GM10847 (cell line): ENCODE data around the gene LRRFIP2.

Source experiments
- POLR2A ChIP-seq: IDR thresholded peaks from 2 replicates; pipeline ENCODE4 v1.6.1; 2011; ENCODE audit not compliant: insufficient read length; ENCODE audit errors: extremely low read depth

The LRRFIP2 gene

DNA sequence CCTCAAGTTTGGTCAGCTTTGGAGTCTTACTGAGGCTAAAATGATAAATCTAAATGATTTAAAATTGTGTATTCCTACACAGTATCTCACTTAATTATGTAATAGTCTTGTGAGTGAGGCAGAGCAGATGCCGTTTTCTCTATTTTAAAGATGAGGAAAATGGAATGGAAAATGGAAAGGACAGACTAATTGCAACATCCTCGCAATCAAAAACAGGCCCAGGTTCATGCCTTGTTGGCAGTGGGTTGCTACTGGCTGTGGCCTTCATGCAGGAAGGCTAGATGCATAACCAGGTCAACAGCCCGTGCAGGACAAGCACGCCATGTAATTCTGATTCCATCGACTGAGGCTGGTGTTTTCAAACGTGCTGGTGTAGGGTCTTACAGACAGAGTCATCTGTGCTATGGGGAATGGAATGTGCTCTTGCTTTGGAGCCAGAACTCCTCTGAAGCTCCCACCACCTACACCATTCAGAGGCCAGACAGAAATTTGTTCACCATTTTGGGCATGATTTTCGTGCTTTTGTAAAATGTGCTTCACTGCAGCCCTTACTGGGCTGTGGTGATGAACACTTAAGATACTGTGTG, 143.2 kb downstream of the LRRFIP2 start:
- TF ChIP-seq POLR2A = no peak

DNA sequence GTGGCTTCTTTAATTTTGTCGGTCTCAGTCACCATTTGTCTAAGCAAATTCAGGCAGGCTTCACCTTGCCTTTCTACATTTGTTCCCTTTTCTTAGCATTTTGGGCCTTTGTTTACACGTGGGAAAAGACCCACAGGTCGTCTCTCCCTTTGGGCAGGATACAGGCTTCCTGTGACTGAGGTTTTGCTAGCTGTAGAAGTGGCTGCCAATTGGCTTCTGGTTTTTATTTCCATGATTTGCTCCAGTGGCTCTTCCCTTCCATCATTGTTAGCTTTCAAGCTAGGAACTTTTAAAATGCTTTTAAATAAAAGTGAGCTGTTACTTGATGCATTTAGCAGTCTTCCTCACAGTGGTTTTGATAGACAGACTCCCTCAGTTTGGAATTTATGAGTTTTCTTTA, 143.8 kb downstream of the LRRFIP2 start:
- no peak for TF ChIP-seq POLR2A

DNA sequence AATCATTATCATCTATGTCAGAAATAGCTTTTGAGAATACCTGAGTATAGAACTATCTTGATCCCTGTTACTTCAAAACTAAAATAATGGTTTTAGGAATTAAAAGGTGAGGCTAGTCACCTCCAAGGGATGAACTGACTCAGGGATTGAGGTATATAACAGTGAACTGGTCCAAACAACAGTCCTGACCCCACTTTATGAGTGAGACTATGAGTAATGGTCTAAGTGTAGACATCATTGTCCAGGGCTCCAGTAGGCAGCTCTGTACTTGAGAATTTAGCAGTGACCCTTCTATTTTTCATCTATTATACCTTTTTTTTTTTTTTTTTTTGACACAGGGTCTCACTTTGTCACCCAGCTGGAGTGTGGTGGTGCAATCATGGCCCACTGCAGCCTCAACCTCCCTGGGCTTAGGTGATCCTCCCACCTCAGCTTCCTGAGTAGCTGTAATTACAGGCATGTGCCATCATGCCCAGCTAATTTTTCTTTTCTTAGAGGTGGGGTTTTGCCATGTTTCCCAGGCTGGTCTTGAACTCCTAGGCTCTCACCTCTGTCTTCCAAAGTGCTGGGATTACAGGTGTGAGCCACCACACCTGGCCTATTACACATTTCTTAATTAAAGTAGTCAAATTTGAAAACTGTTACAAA, 144.7 kb downstream of the LRRFIP2 start:
- TF ChIP-seq POLR2A = no peak

DNA sequence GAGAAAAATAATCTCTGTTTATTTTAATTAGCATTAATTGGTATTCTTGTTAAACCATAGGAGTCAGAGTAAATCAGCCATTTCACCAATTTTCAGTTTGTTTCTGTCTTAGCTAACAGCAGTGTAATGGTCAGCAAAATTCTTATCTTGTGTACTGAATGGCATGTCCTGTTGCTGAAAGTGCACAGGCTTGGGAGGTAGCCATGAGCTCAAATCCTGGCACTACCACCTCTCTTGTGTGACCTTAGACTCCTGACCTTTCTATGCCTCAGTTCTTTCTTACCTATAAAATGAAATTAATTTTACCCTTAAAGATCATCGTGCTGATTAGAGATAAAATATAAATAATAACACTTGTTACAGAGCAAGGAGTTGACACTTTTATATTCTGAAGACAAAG, 145.3 kb downstream of the LRRFIP2 start:
- no peak for TF ChIP-seq POLR2A

- TF ChIP-seq POLR2A = no peak
These were observed 146.1 kb downstream of the LRRFIP2 start for GRCh38 chr3:37028329-37028728.

GRCh38 chr3:37026851-37027250, 147.5 kb downstream of the LRRFIP2 start:
- no peak for TF ChIP-seq POLR2A

DNA sequence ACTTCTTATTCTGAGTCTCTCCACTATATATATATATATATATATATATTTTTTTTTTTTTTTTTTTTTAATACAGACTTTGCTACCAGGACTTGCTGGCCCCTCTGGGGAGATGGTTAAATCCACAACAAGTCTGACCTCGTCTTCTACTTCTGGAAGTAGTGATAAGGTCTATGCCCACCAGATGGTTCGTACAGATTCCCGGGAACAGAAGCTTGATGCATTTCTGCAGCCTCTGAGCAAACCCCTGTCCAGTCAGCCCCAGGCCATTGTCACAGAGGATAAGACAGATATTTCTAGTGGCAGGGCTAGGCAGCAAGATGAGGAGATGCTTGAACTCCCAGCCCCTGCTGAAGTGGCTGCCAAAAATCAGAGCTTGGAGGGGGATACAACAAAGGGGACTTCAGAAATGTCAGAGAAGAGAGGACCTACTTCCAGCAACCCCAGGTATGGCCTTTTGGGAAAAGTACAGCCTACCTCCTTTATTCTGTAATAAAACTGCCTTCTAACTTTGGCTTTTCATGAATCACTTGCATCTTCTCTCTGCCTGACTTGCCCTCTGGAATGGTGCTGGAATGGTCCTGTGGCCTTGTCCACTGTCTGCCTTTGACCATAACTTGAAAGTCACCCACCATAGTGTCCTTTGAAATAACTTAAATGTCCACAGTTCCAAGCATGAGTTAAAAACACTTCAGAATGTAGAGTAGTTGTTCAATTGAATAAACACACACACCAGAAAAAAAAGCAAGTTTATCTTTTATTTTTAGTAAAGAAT, 148.6 kb downstream of the LRRFIP2 start:
- TF ChIP-seq POLR2A = no peak

GRCh38 chr3:37024820-37025405, 149.5 kb downstream of the LRRFIP2 start:
- no peak for TF ChIP-seq POLR2A

GRCh38 chr3:37024092-37024491, 150.3 kb downstream of the LRRFIP2 start:
- TF ChIP-seq POLR2A = no peak

DNA sequence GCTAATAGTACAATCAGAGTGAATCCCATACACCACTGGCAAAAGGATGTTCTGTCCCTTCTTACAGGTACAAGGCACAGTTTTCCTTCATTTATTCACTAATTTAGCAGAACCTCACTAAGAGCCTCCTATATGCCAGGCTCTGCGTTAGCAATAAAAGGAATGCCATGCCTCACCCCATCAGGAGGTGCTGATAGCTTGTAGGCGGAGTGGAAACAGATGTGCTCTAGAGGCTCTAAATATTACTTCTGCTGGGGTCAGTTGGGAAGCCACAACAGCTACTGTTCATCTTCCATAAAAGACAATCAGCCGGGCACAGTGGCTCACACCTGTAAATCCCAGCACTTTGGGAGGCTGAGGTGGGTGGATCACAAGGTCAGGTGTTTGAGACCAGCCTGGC, 156.7 kb downstream of the LRRFIP2 start:
- TF ChIP-seq POLR2A = no peak

DNA sequence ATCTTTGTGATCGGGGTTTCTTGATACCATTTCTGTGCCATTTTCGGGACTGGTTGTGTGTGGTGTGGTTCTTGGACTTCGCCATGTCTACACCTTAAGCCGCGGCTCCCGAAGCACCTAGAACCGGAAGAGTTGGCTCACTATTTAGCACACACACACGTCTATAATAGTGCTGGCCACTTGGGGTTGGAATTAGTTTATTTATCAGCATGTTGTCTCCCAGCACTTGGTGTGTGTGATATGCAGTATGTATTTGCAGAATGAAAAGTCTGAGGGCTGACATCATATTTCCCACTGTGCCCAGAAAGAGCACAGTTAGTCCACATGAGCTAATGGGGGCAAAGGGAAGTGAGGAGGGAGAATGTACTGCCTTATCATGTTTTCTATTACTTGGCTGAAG, 157.5 kb downstream of the LRRFIP2 start:
- TF ChIP-seq POLR2A = no peak

DNA sequence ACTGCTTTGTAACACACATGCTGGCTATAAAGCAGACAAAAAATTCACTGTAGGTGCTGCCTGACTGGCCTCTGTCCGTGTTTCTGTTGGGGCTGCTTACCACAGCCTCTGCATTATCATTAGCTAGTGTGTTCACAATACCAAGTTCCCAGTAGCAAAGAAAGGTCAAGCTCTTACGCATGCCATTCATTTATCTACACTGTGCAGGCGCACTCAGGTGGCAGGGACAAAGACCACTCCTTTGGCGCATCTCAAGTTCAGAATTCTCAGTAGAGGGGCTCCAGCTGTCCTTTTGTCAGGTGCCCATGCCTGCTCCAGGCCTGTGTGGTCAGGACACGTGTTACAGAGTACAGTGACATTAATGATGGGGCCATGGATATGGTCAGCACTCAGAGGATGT, 158.7 kb downstream of the LRRFIP2 start:
- no peak for TF ChIP-seq POLR2A

DNA sequence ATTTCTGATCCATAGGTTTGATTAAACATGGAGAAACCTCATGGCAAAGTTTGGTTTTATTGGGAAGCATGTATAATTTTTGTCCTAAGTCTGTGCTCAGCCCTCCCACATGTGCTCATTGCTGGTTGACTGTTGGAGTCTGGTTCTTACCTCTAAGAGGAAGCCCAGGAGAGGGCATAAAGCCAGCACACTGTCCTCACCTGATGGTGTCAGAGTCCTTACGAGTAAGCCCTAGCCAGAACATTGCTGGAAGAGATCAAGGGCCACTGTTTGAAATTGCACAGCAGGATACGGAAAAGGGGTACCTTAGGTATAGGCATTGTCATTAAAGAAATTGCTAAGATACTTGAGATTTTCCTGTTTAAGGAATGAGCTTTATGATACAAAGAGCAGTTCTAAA, 159.8 kb downstream of the LRRFIP2 start:
- no peak for TF ChIP-seq POLR2A
